GM12878 (cell line): ENCODE measurements around the gene LRBA. TPM values are rescaled to one million over a fixed set of nuclear protein-coding genes. Genes with fewer than 3 reads are reported as not detected.
"Not testable (repeated sequence)": the region's sequence is repeated elsewhere in the genome, so short reads cannot be mapped to it uniquely, and the experiment has no call there.

Source experiments
- ATAC-seq: fragments of 200-7000 bp; cut with Tn5 transposase; 3 replicates; pipeline ENCODE4 v1.9.1; 2020; ENCODE audit warnings: mild to moderate bottlenecking, moderate library complexity
- BruUV-seq: library from RNA; stranded (reverse); fragments of 400-500 nt; replicated peaks from 2 replicates; lab custom pipeline; 2021; lab: Mats Ljungman, UMichigan
- CTCF ChIA-PET: fragments of 300-600 bp; sonication (Branson Sonifier 250); formaldehyde crosslinking; extraction: SDS; loops from one replicate; lab custom pipeline; 2021; ENCODE audit warnings: inconsistent platforms; lab: Yijun Ruan, JAX
- POLR2A ChIA-PET: fragments of 350-600 bp; formaldehyde crosslinking; extraction: SDS; loops from one replicate; lab custom pipeline; 2021; ENCODE audit warnings: inconsistent platforms; lab: Charles Lee
- RAD21 ChIA-PET: fragments of 300-600 bp; sonication (Branson Sonifier 250); formaldehyde crosslinking; loops from one replicate; lab custom pipeline; 2023; ENCODE audit warnings: antibody characterized with exemption; ENCODE audit not compliant: unreplicated experiment; lab: Charles Lee
- SMC1A ChIA-PET: fragments of 300-600 bp; sonication (Branson Sonifier 250); formaldehyde crosslinking; loops from one replicate; lab custom pipeline; 2023; ENCODE audit not compliant: unreplicated experiment, uncharacterized antibody; lab: Charles Lee
- DNase-seq: peaks from one replicate; pipeline ENCODE4 v3.0.0-alpha.2; 2011; ENCODE audit warnings: low read depth, low spot score
- FAIRE-seq: peaks from 3 replicates; lab custom pipeline; 2011; peaks lifted over from hg19 to GRCh38; lab: Jason Lieb, UNC
- H2AFZ ChIP-seq: 2 replicates; pipeline ENCODE4 v1.6.0; 2011; ENCODE audit warnings: low read depth, low read length, control low read depth; ENCODE audit not compliant: control insufficient read depth
- H3K27ac ChIP-seq: 2 replicates; pipeline ENCODE4 v1.5.1; 2011; ENCODE audit warnings: control low read depth; ENCODE audit not compliant: control insufficient read depth, insufficient read depth
- H3K27me3 ChIP-seq, 2 experiments: replicated peaks in 1 of 2; 2 replicates each; pipeline versions ENCODE4 v1.6.0 to v1.6.1; 2011; ENCODE audit warnings: low read length in 1 of 2; ENCODE audit not compliant: control insufficient read depth in 2 of 2, insufficient read depth in 2 of 2
- H3K36me3 ChIP-seq, 2 experiments: 2 replicates each; pipeline ENCODE4 v1.5.1; 2011; ENCODE audit warnings: low read length in 1 of 2; ENCODE audit not compliant: control insufficient read depth in 2 of 2, insufficient read depth in 2 of 2
- H3K4me1 ChIP-seq: 2 replicates; pipeline ENCODE4 v1.6.1; 2011; ENCODE audit warnings: mild to moderate bottlenecking, low read length, moderate library complexity, mixed read lengths; ENCODE audit not compliant: control insufficient read depth, insufficient read depth
- H3K4me2 ChIP-seq: 2 replicates; pipeline ENCODE4 v1.6.0; 2011; ENCODE audit warnings: control low read depth; ENCODE audit not compliant: control insufficient read depth, insufficient read depth
- H3K4me3 ChIP-seq: fragments of 200-600 bp; sonication (generic); 2 replicates; pipeline ENCODE4 v1.5.1; 2016
- H3K79me2 ChIP-seq: 2 replicates; pipeline ENCODE4 v1.6.0; 2011; ENCODE audit warnings: low read length; ENCODE audit not compliant: control insufficient read depth, insufficient read depth
- H3K9ac ChIP-seq: 2 replicates; pipeline ENCODE4 v1.8.0; 2011; ENCODE audit warnings: low read length, control low read depth, mixed read lengths; ENCODE audit not compliant: control insufficient read depth, insufficient read depth
- H3K9me3 ChIP-seq: replicated peaks from 3 replicates; pipeline ENCODE4 v1.5.1; 2011; ENCODE audit warnings: mild to moderate bottlenecking, low read length; ENCODE audit not compliant: control insufficient read depth, insufficient read depth
- H4K20me1 ChIP-seq: 2 replicates; pipeline ENCODE4 v1.6.0; 2011; ENCODE audit not compliant: control insufficient read depth, insufficient read depth
- CHD1 ChIP-seq: IDR thresholded peaks from 2 replicates; pipeline ENCODE4 v1.6.1; 2012; ENCODE audit warnings: low read depth, low read length, improper control_type of control experiment
- EZH2 ChIP-seq: IDR thresholded peaks from 2 replicates; pipeline ENCODE4 v1.6.1; 2012; ENCODE audit warnings: low read depth, mild to moderate bottlenecking, control low read depth, inconsistent platforms, low read length, borderline replicate concordance; ENCODE audit not compliant: control insufficient read depth
- GABPA ChIP-seq: IDR thresholded peaks from 2 replicates; pipeline ENCODE4 v1.6.1; 2014; ENCODE audit warnings: antibody characterized with exemption, low read depth, mild to moderate bottlenecking, inconsistent platforms
- NFYA ChIP-seq: IDR thresholded peaks from 2 replicates; pipeline ENCODE4 v1.6.1; 2011; ENCODE audit warnings: low read depth, mild to moderate bottlenecking, low read length, improper control_type of control experiment, borderline replicate concordance
- RUNX3 ChIP-seq: IDR thresholded peaks from 2 replicates; pipeline ENCODE4 v1.6.1; 2012; ENCODE audit warnings: low read length, inconsistent platforms
- SIX5 ChIP-seq: IDR thresholded peaks from 2 replicates; pipeline ENCODE4 v1.6.1; 2011; ENCODE audit warnings: mild to moderate bottlenecking, low read depth, low read length, moderate library complexity; ENCODE audit not compliant: severe bottlenecking
- SMC3 ChIP-seq: IDR thresholded peaks from 2 replicates; pipeline ENCODE4 v1.6.1; 2011; ENCODE audit warnings: low read length, improper control_type of control experiment, borderline replicate concordance
- TBL1XR1 ChIP-seq: IDR thresholded peaks from 2 replicates; pipeline ENCODE4 v1.6.1; 2012; ENCODE audit warnings: low read depth, low read length, improper control_type of control experiment
- ZNF217 ChIP-seq: fragments of 450-650 bp; IDR thresholded peaks from 2 replicates; pipeline ENCODE4 v1.6.1; 2017; ENCODE audit warnings: antibody characterized with exemption, mild to moderate bottlenecking
- ZZZ3 ChIP-seq: IDR thresholded peaks from 2 replicates; pipeline ENCODE4 v1.6.1; 2011; ENCODE audit warnings: low read depth; ENCODE audit not compliant: control insufficient read depth, insufficient read length
- WGBS: methylation state at CpG from one replicate; pipeline ENCODE4 v1.1.6; 2016; ENCODE audit warnings: low lambda C conversion rate; ENCODE audit not compliant: insufficient replicate concordance, insufficient coverage; ENCODE audit errors: missing lambda C conversion rate; 5-methylcytosine and 5-hydroxymethylcytosine counted together
- in situ Hi-C: fragments of 300-500 bp; cut with MboI; formaldehyde crosslinking; loops from 9 replicates; pipeline ENCODE4 v1.14.3; 2018; ENCODE audit warnings: mixed read lengths
- intact Hi-C: fragments of 100-400 bp; cut with micrococcal nuclease; formaldehyde crosslinking; loops from one replicate; pipeline ENCODE4 v1.14.2; 2022; ENCODE audit not compliant: unreplicated experiment
- polyA plus RNA-seq, 11 experiments: library from polyadenylated mRNA; depleted of rRNA in 4 of 11; unstranded in 6 of 11; stranded (reverse) in 5 of 11; fragments of >200 nt; fragmentation: Nextera tagmentation in 4 of 11; fragmentation: Illumina TruSeq in 1 of 11; extraction: Ambion mirVana in 4 of 11; extraction: Trizol in 1 of 11; gene quantifications; 1 replicate in 1 of 11; 2 replicates in 10 of 11; pipeline versions ENCODE4 v1.2.1 to v1.2.3, GENCODE V29; 2011 to 2016; ENCODE audit warnings: inconsistent platforms in 2 of 11, missing spikeins in 2 of 11, low read depth in 1 of 11
- total RNA-seq, 4 experiments: library from RNA; depleted of rRNA in 3 of 4; stranded (reverse); fragments of >200 nt in 3 of 4; fragmentation: Illumina TruSeq in 1 of 4; extraction: Trizol in 1 of 4; gene quantifications; 2 replicates each; pipeline versions ENCODE4 v1.2.1 to v1.2.3, GENCODE V29; 2013 to 2021
- TF ChIP-seq, protein P1 (sequence below): IDR thresholded peaks from 2 replicates; pipeline ENCODE4 v1.6.1; 2012; ENCODE audit warnings: improper control_type of control experiment, low read depth, low read length; ENCODE audit not compliant: insufficient replicate concordance

The LRBA gene
- total and polyA plus RNA-seq, 10 of the 15 experiments (the other 5 are each of a cell fraction or from before 2014, with no cell fraction given), result 20.3 to 93.4 (median 55.0) TPM

DNA sequence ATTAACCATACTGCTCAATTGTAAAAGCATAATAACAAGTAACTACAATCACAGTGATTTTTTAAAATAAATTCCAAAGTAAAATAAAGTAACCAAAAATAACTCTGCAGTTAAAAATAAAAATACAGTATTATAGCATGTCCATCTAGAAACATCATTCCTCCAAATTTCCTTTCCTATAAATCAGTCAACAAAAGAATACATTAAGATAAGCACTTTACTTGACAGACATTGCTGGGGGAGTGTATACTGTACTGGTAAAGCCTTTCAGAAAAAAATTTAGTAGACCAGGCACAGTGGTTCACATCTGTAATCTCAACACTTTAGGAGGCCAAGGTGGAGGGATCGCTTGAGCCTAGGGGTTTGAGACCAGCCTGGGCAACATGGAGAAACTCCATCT is 91.1 kb downstream of the LRBA start:
- H3K4me2 ChIP-seq, result no peak overlapping the region
- RAD21 ChIA-PET, result no interaction called here
- H3K4me1 ChIP-seq, result no peaks in the 10 kb centered on the region
- CTCF ChIA-PET, result no interaction called here
- no TSS peak for BruUV-seq
- no peaks in the 10 kb centered on the region for H3K79me2 ChIP-seq
- no peaks in the 10 kb centered on the region for H3K9me3 ChIP-seq
- no peak for TF ChIP-seq ZNF217
- TF ChIP-seq RUNX3, result no peak
- no peak for TF ChIP-seq SIX5
- TF ChIP-seq NFYA, result no peak
- TF ChIP-seq, protein P1, sequence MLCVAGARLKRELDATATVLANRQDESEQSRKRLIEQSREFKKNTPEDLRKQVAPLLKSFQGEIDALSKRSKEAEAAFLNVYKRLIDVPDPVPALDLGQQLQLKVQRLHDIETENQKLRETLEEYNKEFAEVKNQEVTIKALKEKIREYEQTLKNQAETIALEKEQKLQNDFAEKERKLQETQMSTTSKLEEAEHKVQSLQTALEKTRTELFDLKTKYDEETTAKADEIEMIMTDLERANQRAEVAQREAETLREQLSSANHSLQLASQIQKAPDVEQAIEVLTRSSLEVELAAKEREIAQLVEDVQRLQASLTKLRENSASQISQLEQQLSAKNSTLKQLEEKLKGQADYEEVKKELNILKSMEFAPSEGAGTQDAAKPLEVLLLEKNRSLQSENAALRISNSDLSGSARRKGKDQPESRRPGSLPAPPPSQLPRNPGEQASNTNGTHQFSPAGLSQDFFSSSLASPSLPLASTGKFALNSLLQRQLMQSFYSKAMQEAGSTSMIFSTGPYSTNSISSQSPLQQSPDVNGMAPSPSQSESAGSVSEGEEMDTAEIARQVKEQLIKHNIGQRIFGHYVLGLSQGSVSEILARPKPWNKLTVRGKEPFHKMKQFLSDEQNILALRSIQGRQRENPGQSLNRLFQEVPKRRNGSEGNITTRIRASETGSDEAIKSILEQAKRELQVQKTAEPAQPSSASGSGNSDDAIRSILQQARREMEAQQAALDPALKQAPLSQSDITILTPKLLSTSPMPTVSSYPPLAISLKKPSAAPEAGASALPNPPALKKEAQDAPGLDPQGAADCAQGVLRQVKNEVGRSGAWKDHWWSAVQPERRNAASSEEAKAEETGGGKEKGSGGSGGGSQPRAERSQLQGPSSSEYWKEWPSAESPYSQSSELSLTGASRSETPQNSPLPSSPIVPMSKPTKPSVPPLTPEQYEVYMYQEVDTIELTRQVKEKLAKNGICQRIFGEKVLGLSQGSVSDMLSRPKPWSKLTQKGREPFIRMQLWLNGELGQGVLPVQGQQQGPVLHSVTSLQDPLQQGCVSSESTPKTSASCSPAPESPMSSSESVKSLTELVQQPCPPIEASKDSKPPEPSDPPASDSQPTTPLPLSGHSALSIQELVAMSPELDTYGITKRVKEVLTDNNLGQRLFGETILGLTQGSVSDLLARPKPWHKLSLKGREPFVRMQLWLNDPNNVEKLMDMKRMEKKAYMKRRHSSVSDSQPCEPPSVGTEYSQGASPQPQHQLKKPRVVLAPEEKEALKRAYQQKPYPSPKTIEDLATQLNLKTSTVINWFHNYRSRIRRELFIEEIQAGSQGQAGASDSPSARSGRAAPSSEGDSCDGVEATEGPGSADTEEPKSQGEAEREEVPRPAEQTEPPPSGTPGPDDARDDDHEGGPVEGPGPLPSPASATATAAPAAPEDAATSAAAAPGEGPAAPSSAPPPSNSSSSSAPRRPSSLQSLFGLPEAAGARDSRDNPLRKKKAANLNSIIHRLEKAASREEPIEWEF, result no peak
- no peak for TF ChIP-seq GABPA
- no peak for TF ChIP-seq TBL1XR1
- TF ChIP-seq ZZZ3, result no peak
- TF ChIP-seq EZH2, result no peak
- no peak for TF ChIP-seq SMC3
- no peak for TF ChIP-seq CHD1
- DNase-seq (no peak), FAIRE-seq (no peak), ATAC-seq (no peak)
- no peak overlapping the region for H2AFZ ChIP-seq
- no peaks in the 10 kb centered on the region for H4K20me1 ChIP-seq
- no peak overlapping the region for H3K4me3 ChIP-seq
- WGBS, result 100% methylated on average over 1 of the region's 1 CpG
- no peak overlapping the region for H3K27ac ChIP-seq
- H3K36me3 ChIP-seq, result no peaks in the 10 kb centered on the region; a peak in 1 of 4 replicates
- POLR2A ChIA-PET, result no interaction called here
- H3K9ac ChIP-seq, result no peak overlapping the region
- no peaks in the 10 kb centered on the region for H3K27me3 ChIP-seq
- SMC1A ChIA-PET, result no interaction called here
- intact Hi-C loops, result no loop called here
- in situ Hi-C loops, result no loop called here

DNA sequence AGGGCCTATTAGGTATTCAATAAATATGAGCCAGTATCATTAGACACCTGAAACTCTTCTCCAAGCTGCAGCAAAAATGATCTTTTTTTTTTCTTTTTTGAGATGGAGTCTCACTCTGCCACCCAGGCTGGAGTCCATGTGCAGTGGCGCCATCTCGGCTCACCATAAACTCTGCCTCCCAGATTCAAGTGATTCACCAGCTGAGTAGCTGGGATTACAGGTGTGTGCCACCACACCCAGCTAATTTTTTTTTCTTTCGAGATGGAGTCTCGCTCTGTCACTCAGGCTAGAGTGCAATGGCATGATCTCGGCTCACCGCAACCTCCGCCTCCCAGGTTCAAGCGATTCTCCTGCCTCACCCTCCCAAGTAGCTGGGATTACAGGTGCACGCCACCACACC is 93.6 kb downstream of the LRBA start:
- BruUV-seq, H3K9me3 ChIP-seq, H4K20me1 ChIP-seq, H3K4me3 ChIP-seq, H3K4me2 ChIP-seq, H3K79me2 ChIP-seq, ATAC-seq, H3K27me3 ChIP-seq, H2AFZ ChIP-seq, intact Hi-C loops, DNase-seq, RAD21 ChIA-PET, H3K36me3 ChIP-seq, in situ Hi-C loops, H3K27ac ChIP-seq, FAIRE-seq, POLR2A ChIA-PET, H3K4me1 ChIP-seq, H3K9ac ChIP-seq: not testable (repeated sequence)
- WGBS, result 97% methylated on average over 6 of the region's 9 CpGs
- SMC1A ChIA-PET, result interaction anchor here (1.2 to 1.3 kb wide), 2 partner anchors 32 to 40 kb away, joined by 4 read pairs; no protein-coding TSS in a partner anchor
- CTCF ChIA-PET, result interaction anchor here (1.2 kb wide), 1 partner anchor 16 kb away, joined by 3 read pairs; no protein-coding TSS in a partner anchor
